Activated gamma-delta T cell treated with Interleukin-2 at 50 U/mL for 16 hours (primary cell): ENCODE data around the gene PSMC5.
"Not testable (repeated sequence)": the region's sequence is repeated elsewhere in the genome, so short reads cannot be mapped to it uniquely, and the experiment has no call there.

Experiments used
- DNase-seq: peaks from one replicate; pipeline ENCODE4 v3.0.0-alpha.2; 2020

Gene PSMC5

GRCh38 chr17:63874061-63874626 lies 46.9 kb downstream of the PSMC5 start:
- DNase-seq, result not testable (repeated sequence)

GRCh38 chr17:63874693-63875092 lies 47.5 kb downstream of the PSMC5 start:
- not testable (repeated sequence) for DNase-seq

GRCh38 chr17:63878413-63878812 lies 51.2 kb downstream of the PSMC5 start:
- DNase-seq, result not testable (repeated sequence)

GRCh38 chr17:63880706-63881105 lies 53.5 kb downstream of the PSMC5 start:
- no peak for DNase-seq

DNA sequence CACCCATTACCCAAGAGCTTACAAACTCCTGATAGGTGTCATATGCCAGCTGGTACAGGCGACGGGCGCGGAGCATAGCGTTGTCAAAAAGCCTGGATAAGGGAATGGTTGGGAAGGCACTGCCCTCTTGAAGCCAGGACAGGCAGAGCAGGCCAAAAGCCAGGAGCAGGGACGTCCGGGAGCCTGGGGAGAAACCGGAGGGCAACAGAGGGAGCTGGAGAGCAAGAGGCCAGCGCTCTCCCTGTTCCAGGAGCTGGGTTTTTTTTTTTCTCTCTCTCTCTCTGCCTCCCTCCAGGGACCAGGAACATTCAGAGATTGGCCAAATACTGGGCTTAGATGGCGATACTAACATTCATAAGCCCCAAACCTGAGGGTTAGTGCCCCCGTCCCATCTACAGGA lies 54.1 kb downstream of the PSMC5 start:
- not testable (repeated sequence) for DNase-seq
